NCI-H187 (cell line): ENCODE measurements around the gene XPR1.
"Not testable (repeated sequence)": the region's sequence is repeated elsewhere in the genome, so short reads cannot be mapped to it uniquely, and the experiment has no call there.

Source experiments
- DNase-seq, 2 experiments: peaks; one replicate each; lab custom pipeline; 2025; lab: John Stamatoyannopoulos, UW

XPR1 gene

GRCh38 chr1:180722586-180722985, 90.8 kb downstream of the XPR1 start:
- no peak for DNase-seq

DNA sequence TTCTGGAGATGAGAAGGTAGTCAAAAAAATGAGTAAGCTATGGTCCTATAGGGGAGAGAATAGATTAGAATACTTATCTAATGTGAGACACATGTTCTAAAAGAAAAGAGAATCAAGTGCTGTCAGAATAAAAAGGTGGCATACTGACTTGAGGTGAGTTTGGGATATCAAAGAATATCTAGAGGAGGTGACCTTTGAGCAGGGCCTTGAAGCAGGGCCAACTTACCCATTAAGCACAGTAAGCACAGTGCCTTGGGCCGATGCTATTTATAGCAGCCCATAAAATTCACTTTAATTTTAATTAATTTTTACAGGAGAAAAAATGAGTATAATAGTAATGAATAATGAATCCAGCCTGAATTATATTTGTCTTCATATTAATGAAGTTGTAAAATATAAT, 92.2 kb downstream of the XPR1 start:
- DNase-seq, result no peak

- not testable (repeated sequence) for DNase-seq
Observed at GRCh38 chr1:180726024-180726423, 94.2 kb downstream of the XPR1 start.

GRCh38 chr1:180727751-180728150, 95.9 kb downstream of the XPR1 start:
- DNase-seq, result not testable (repeated sequence)

DNA sequence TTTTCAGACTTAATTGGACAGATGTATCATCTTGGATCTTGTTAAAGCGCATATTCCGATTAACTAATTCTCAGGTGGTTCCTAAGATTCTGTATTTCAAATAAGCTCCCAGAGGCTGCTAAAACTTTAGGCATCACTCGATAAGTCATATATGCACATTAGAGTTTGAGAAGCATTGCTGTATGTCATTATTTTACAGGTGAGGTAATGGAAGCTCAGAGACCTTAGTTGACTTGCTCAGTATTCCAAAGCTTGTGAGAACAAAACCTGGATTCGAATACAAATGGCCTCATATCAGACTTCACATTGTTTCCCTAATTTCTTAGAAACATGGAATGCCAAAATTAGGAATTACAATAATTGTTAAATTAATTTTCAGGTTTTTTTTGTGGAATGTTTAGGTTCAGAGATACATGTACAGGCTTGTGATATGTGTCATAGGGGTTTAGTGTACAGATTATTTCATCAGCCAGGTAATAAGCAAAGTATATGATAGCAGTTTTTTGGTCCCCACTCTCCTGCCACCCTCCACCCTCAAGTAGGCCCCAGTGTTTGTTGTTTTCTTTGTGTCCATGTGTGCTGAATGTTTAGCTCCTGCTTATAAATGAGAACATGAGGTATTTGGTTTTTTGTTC, 96.8 kb downstream of the XPR1 start:
- DNase-seq, result no peak

DNA sequence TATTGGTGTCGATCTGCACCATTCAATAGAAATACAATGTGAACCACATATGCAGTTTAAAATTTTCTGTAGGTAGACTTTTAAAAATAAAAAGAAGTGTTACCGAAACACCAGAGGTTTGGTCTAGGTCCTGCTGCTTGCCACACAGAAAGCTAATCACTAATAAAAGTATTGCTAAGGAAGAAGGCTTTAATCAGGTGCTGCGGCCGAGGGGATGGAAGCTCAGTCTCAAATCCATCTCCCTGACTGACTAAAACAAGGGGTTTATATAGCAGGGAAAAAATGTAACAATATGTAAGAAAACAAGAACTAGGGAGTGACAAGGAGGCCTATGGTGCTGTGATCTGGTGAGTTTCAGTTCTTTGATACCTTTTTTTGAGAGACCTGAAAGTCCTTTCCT, 99.3 kb downstream of the XPR1 start:
- no peak for DNase-seq

GRCh38 chr1:180732866-180733265, 101.0 kb downstream of the XPR1 start:
- no peak for DNase-seq

DNA sequence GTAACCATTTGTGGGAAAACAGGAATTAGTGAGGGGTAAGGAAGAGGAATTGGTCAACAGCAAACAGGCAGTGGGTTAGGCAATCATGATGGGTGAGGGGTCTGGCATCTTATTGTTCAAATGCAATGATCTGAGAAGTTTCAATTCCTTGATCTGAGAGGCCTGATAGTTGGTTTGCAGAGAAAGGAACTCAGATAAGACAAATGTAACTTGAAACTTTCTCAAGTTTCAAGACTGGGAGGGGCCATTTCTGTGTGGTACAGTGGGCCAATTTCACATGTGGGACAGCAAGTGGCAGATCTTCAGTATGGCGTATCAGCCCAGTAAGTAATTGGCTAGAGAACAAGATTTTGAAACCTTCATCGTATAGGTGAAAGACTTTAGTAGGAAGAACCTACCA, 102.5 kb downstream of the XPR1 start:
- DNase-seq, result no peak

- DNase-seq, result no peak
Observed at GRCh38 chr1:180742663-180743062, 110.8 kb downstream of the XPR1 start.

GRCh38 chr1:180743868-180744267, 112.0 kb downstream of the XPR1 start:
- DNase-seq, result no peak

- no peak for DNase-seq
Observed at GRCh38 chr1:180745098-180745497, 113.3 kb downstream of the XPR1 start.

DNA sequence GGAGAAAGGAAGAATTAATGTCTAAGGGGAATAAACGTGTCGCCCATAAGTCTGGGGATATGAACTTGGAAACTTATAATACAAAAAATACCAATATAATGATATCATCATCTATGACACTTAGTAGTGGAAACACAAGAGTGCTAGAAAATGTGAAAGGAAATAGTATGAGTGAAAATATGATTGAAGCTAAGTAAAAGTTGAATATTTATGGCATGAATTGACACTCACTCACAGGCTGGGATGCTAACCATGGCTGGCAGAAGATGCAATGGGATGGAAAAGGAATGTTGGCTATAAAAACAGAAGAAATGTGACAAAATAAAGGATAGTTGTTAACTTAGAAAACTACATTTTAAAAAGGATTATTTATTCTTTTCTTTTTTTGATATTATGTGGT, 120.1 kb downstream of the XPR1 start:
- no peak for DNase-seq

DNA sequence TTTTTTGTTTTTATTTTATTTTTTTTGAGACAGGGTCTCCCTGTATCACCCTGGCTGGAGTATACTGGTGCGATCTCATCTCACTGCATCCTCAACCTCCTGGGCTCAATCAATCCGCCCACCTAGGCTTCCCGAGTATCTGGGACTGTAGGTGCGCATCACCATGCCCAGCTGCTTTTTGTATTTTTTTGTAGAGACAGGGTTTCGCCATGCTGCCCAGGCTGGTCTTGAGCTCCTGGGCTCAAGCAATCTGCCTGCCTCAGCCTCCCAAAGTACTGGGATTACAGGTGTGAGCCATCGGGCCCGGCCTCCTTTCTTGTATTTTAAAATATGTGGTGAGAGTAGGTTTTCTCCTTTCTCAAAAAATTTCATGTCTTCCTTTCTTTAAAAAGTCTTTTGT, 122.6 kb downstream of the XPR1 start:
- DNase-seq, result no peak

GRCh38 chr1:180757657-180758056, 125.8 kb downstream of the XPR1 start:
- DNase-seq, result no peak

DNA sequence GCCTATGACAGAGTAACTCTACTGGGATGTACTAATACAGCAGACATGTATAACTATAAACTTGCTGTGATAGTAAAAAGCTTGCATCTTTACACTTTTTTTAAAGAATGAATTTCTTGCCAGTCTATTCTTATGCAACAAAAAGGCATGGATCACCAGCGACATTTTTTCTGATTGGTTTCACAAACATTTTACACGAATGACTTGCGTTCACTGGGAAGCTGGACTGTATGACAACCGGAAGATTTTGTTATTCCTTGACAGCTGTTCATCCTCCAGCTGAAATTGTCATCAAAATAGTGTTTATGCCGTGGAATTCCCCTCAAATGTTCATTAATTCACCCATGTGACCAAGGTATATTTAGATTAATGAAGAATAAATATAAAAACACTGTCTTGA, 131.0 kb downstream of the XPR1 start:
- DNase-seq, result no peak

GRCh38 chr1:180765151-180765550, 133.3 kb downstream of the XPR1 start:
- no peak for DNase-seq

GRCh38 chr1:180769889-180770288, 138.1 kb downstream of the XPR1 start:
- no peak for DNase-seq

DNA sequence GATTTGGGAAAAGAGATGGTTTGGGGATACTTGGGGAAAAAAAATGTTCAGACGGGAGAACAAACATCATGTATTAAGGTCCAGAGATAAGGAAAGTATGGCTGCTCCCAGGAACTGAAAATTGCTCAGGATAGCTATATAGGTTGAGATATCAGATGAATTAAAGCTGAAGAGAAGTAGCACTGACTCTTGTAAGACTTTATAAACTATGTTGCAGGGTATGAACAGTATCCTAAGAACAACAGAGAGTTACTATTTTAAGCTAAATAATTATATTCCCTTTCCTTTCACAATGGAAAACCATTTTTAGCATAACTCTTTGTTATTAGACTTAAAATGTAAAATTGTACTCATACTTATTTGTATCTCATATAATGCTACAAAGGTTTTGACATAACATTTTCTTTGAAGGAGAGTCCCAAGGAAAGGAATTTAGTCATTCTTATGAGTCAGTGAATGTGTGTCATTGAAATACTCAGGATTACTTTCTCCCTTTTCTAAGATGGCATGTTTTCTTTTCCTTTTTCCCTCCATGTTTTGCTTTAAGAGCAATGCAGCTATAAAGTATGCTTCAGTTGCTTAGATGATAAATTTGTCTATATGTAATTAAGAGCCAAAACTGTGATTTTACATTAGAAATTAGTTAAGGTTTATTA, 141.5 kb downstream of the XPR1 start:
- DNase-seq, result no peak

DNA sequence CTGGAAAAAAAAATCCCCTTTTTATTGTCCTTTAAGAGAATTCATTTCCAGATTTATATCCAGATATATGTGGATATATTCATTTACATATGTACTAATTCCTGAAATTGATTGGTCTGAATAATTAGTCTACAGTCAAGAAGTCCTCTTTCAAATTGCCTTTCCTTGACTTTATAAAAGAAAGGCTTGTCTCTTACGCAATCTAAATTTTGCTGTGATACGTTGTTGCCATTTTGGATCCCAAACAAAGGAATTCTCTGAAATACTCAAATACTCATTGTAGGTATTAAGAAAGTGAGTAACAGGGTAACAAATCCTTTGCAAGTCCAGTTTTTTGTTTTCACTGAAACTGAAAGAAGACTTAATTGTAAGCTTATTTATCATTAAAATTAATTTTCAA, 144.0 kb downstream of the XPR1 start:
- DNase-seq, result no peak

DNA sequence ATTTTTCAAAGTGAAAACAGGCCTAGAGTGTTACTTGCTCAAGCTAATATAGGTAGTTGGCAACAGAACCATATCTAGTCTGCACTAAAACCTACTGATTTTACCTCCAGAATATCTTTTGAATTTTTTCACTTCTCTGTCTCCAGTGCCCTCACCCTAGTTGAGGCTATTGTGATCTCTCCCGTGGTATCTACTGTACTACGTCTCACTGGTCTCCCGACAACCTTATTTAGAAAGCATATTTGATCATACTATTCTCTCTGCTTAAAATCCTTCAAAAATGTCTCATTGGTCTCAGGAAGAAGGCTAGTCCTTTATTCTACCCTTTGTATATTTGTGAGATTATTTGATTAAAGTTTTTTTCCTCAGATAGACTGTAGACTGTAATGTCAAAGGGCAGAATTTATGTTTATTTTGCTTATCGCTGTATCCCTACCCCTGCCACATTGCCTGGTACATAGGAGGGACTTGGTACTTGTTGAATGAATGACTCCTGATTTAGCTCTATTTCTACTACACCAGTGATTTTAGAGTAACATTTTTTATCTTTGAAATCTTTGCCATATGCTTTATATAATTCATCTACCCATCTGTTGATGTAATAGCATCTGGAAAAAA, 145.4 kb downstream of the XPR1 start:
- no peak for DNase-seq

GRCh38 chr1:180778782-180779398, 147.1 kb downstream of the XPR1 start:
- DNase-seq, result no peak

DNA sequence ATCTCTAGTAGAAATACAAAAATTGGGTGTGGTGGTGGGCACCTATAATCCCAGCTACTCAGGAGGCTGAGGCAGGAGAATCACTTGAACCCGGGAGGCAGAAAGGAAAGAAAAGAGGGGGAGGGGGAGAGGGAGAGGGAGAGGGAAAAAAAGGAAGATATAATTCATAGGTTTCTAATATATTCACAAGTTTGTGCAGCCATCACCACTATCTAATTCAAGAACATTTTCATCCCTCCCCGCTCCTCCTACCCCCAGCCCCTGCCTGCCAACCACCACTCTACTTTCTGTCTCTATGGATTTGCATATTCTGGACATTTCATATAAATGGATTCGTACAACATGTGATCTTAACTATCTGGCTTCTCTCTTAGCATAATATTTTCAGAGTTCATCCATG, 147.8 kb downstream of the XPR1 start:
- no peak for DNase-seq

- DNase-seq, result no peak
Observed at GRCh38 chr1:180781718-180782117, 149.9 kb downstream of the XPR1 start.
